ENCODE results near the gene TTC39A.

Gene TTC39A

DNA sequence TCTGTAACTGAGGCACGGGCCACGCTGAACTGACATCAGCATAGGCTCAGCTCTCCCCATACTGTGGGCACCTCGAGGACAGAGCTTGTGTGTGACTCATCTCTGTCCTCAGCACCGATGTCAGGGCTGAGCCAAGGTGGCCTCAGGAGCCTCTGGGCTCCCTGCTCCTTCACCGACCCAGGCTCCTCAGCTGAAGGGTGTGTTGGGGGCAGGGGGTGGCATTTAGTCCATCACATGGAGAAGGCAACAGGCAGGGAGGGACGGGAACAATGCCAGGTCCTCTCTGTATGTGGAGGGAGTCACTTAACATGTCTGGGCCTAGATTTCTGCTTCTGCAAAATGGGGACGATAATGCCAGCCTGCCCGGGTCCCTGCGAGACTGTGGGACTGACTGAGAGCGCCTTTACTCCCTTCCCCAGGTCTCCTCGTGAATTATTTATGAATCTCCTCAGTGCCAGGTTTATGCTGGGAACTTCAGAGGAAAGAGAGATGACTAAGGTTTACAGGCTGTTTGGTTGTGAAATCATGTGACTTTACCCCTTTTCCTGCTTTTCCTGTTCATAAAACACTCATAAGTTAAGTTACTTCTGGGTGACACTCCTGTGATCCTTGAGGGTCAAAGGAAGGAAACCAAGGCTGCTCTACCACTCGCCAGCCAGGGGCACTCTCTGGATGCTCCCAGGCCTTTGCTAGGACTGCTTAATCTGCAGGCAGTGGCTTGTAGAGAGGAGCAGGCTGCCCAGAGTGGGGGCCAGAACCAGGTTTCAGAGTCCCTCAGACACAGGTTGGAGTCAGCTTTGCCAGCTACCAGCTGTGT is 16.2 kb downstream of the TTC39A start:
- no peak for DNase-seq

DNA sequence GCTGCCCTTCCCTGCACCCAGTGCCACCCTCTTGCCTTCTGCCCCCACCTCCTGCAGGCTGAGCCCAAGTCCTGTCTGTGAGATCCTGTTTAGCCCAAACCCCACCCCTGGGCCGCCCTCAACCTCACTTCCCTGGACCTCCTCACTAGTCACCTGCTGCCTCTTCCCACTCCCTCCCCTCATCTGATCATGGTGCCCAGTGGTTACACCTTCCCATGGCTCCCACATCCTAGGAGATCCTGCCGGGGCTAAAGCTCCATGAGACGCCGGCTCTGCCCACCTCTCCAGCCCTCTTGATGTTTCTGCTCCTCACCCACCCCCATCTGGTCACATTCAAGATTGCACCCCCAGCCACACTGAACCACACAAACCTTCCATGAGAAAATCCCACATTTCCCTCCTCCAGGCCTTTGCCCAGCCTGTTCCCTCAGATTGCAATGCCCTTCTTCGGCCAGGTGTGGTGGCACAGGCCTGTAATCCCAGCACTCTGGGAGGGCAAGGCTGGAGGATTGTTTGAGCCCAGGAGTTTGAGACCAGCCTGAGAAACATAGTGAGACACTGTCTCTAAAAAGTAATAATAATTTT is 17.0 kb downstream of the TTC39A start:
- no peak for DNase-seq

DNA sequence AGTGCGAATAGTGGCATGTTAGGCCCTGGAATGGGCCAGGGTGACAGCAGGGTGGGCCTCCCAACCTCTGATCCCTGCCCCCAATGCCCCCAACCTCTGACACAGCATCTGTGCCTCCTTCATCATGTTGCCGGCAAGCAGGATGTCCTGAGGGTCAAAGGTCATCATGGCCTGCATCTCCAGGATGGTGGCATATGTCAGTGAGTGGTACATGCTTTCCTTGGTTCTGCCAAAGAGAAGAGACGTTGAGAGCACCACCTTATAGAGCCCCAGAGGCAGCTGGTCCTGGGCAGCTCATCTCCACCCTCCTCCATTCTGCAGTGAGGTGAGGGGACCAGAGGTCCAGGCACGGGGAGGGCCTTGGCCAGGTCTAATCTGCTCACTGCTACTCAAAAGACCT is 17.6 kb downstream of the TTC39A start:
- no peak for DNase-seq

DNA sequence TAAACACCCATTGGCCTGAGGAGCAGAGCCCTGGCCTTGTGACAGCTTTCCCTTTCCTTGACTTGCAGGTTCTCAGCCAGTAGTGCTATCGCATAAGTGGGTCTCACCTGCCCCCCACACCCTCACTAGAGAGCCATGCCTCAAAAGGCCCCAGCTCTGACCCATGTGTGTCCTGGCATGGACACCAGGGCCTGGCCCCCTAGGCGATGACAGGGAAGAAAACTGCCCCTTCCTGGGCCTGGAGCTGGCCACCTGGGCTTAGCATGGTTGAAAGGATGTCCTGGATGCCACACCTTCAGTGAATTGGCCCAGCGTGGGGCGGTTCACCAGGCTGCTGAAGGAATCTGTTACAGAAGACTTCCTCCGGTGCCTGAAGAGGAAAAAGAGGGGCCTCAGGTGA is 18.5 kb downstream of the TTC39A start:
- DNase-seq = no peak

DNA sequence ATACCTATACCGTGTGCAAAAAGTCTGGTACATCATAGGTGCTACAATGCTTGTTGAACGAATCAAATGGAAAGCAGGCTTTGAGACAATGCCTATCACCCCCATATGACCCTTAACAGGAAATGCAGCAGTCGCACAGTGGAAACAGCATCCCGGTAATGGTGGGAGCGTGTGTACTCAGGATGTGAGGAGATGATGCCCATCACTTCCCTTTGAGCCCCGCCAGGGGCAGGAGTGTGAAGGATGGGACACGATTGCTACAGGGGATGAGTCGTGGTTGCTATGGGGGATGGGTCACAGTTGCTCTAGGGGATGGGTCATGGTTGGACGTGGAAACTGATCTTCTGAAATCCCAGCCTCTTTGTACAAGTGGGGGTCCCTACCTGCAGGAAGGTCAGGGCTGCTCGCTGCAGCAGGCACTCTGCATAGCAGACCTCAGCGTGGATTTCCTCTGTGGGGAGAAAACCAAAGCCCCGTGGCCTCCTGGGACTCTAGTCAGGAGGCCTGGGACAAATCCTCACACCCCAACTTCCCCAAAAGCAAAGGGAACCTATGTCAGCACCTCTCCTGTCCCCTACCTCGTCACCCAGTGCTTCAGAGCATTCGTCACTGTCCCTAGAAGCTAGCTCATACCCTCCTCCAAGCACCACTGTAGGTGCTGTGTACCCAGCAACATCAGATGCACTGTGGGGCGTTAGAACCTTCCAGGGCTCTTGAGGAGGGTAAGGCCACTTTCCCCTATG is 19.3 kb downstream of the TTC39A start:
- no peak for DNase-seq

- no peak for DNase-seq
Measured at GRCh38 chr1:51309291-51309690, 21.1 kb downstream of the TTC39A start.

GRCh38 chr1:51308636-51309035 is 21.7 kb downstream of the TTC39A start:
- no peak for DNase-seq

DNA sequence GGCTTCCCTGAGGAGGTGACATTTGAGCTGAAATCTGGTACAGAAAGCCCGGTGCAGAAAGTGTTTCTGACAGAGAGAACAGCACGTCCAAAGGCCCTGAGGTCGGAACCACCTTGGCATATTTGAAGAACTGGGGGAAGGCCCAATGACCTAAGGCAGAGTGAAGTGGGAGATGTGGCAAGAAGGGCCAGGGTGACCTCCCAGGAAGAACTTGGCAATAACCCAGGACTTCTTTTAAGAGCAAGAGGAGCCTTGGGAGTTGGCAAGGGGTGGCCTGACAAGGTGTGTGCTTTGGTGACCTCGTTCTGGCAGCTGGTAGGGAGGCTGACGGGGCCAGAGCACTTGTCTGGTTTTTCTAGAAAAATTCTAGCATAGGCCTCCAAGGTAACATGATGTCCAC is 23.4 kb downstream of the TTC39A start:
- no peak for DNase-seq

- no peak for DNase-seq
Measured at GRCh38 chr1:51305371-51305823, 25.0 kb downstream of the TTC39A start.

- no peak for DNase-seq
Measured at GRCh38 chr1:51304360-51304759, 26.0 kb downstream of the TTC39A start.

DNA sequence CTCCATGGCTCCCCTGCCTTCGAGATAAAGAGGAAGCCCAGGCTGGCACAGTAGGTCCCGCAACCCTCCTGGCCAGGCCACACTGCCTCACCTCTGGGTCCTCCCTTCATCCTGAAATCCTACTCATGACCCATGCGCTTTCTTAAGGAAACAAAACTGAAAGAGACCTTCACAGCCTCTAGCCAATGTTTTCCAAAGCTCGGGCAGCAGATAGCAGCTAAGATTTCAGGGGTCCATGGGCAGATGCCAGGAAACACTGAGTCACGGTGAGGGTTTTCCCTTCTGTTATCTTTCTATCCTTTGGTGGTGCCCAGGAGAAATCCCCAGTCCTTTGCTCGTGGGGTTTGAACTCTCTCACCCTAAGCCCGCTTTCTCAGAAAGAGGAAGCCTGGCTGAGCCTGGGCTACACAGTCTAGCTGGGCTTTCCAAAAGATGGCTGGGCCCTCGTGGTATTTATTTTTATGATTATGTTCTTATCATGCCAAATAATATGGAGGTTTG is 26.6 kb downstream of the TTC39A start:
- peak; percentile 68 for DNase-seq

DNA sequence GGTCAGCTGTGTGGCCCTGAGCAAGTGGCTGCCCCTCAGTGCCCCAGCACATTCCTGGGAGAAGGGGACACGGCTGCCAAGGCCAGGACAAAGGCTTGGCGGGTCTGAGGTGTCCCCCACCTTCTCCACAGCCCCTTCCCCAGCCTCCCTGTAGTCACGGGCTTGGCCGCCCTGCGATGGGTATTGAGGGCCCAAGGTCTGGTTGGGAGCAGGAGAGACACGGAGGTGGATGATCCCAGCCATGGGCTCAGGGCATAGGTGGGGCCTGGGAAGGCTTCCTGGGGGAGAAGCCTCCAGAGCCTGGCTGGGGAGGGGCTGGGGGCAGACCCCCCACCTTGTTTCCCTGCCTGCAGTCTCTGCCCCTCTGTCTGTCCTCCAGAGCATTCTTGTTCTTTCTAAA is 27.0 kb downstream of the TTC39A start:
- DNase-seq = no peak

GRCh38 chr1:51302746-51303145 is 27.6 kb downstream of the TTC39A start:
- DNase-seq = no peak

- no peak for DNase-seq
Measured at GRCh38 chr1:51302270-51302669, 28.1 kb downstream of the TTC39A start.

- DNase-seq = no peak
Measured at GRCh38 chr1:51301844-51302162, 28.6 kb downstream of the TTC39A start.

DNA sequence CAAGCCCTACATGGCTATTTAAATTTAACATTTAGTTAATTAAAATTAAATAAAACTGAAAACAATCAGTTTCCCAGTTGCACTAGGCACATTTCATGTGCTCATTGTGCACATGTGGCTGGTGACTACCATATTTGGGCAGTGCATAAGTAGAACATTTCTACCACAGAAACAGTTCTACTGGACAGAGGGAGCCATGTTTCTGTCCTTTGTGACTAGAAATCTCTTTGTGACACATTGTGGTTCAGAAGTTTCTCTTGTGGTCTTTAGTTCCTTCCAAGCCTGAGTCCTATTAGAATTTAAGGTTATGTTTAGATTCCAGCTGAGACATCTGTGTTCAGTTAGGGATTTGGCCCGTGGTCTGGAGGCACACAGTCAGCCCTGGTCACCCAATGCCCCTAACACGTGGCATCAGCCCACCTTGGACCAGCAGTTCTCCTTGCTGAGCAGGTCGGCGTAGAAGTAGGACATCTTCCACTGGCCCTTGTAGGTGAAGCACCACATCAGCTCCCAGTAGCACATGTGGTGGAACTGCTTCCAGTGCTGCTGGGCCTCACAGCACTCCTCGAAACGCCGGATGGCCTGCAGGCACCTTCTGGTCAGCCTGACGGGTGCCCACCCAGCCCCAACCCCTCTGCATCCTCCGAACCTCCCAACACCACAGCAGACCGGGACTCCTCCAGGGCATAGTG is 29.1 kb downstream of the TTC39A start:
- no peak for DNase-seq

DNA sequence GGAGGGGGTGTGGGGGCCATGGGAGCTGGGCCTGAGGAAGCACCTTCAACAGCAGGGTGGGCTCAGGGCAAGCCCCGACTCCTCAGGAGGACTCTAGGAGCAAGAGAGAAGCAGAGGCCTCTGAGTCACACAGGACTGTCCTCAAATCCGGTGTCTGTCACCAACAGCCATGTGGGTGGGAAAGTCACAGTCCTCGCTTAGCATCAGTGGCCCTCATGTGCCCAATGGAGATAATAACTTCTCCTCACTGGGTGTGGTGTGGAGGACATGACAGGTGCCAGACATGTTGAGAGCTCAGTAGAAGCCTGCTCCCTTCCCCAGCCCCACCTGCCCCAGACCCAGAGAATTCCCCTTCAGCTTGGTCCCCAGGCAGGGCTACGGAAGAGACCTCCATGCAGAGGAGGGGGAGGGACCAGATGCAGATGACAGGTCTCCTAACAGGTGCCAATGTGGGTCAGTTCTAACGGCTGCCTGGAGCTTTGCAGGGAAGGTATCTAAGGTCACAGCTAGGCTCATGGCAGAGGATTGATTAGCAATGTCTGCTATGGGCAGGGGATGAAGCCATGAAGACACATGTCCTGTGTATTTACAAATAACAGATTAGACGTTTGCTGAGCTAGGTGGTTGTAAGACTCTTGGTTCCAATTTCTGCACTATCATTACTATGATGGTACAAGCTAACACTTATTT is 30.2 kb downstream of the TTC39A start:
- DNase-seq = no peak

- DNase-seq = no peak
Measured at GRCh38 chr1:51299185-51299885, 31.0 kb downstream of the TTC39A start.

GRCh38 chr1:51298322-51298705 is 32.0 kb downstream of the TTC39A start:
- no peak for DNase-seq

GRCh38 chr1:51297401-51298321 is 32.7 kb downstream of the TTC39A start:
- DNase-seq = no peak

All from stimulated activated CD8-positive, alpha-beta memory T cell treated with anti-CD3 and anti-CD28 coated beads, Interleukin-4, amount 100 ng/mL, for 48 hours (primary cell).